ENCODE results near the gene GJA3.

The GJA3 gene

DNA sequence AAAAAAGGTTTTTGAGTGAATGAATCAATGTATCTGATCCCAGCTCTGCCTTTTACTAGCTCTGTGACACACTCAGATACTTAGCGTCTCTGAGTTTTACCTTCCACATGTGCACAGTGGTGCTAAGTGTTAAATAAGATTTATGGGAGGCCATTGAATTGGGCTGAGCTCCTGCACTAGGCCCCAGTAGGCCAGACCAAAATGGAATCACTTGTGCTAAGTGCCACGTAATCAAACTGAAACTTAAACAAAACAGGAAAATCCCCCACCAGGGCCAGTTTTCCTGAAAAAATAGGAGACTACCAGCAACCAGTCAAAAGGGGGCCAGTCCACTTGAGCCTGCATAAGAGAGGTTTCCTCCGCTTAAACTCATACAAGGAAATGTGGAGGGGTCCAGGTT lies 40.9 kb downstream of the GJA3 start:
- peak overlapping the region; percentile 77; the same call in 1 of the 2 replicates for H3K4me3 ChIP-seq (ENCODE audit: low read length)
- TF ChIP-seq ZNF274 (IDR thresholded peaks at IDR 0.05; ENCODE audit: low read depth, low read length): no peak

DNA sequence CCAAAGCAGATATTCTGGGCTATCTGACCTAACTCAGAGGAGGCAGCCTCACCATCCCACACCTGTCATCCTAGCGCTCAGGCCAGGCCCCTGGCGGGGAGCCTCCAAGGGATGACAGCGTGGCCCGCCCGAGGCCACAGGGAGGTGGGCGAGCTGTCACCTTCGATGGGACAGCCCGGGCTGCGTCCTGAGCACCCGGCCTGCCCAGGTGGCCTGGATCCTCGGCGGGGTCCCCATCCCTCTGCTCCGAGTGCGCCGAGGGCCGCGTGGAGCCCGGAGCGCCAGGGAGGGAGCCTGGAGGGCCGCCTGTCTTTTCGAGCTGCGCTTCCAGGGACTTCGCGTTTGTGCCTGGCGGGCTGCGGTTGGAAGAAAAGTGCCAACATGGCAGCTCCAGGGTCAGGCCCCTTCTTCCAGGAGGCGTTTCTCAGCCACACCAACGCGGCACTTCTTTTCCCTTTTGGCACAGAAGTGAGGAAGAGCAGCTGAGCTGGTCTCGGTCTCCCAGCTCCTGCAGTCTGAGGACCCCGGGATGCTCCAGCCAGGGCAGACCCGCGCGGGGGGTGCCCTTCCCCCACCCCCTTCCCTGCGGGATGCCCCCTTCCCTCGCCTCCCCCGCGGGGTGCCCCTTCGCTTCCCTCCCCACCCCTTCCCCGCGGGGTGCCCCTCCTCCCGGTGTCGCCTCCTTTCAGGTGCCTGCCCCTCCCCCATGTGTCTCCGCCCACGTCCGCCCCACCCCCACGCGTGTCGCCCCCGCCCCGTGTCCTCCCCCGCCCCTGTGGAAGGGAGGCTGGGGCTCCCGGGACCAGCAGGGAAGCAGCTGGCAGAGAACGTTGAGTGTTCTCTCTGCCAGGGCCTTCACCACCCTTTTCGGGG lies 42.3 kb downstream of the GJA3 start:
- no peak for TF ChIP-seq ZNF274 (IDR thresholded peaks at IDR 0.05; ENCODE audit: low read depth, low read length)

DNA sequence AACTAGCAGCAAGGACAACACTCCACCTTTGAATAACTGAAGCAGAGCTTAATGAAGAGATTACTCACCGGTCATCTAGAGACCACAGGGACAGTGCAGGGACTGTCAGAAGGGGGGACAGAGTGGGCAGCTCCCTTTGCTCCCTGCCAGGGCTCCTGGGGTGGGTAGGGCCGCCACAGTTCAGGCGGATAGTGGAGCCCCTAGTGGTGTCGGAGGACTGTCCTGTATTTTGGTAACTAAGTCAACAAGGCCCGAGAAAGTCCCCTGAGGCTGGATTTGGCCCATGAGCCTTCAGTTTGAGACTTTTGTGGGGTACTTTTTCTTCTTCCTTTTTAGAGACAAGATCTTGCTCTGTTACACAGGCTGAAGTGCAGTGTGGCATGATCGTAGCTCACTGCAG lies 44.6 kb downstream of the GJA3 start:
- no peak for TF ChIP-seq ZNF274 (IDR thresholded peaks at IDR 0.05; ENCODE audit: low read depth, low read length)
- H3K4me3 ChIP-seq (ENCODE audit: low read length): no peak overlapping the region

More for the DNA sequence above, 42.3 kb downstream of the GJA3 start:
- H3K4me3 ChIP-seq (ENCODE audit: low read length): peak overlapping the region; percentile 56; the same call in 1 of the 2 replicates

DNA sequence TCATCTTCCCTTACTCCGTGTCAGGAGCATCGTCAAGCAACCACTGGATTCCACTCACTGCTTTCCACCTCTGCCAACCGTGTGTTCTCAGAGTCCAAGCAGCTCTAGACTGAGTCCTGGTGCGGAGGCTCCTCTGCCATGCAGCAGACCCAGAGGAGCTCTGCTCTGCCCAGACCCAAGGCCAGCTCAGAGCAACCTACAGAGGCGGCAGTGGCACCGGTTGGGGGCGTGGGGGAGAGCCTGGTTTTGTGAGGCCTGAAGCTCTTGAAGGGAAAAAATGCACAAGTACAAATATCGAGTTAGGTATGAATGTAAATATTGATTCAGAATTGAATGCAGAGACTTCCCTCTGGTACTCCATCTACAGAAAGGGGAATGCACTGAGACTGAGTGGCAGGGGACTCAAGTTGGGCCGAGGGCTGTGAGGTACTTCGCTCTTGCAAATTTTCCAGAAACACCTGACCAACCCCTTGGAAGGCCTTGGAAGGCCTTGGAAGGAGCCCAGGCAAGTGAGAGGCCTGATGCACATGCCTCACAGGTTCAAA lies 46.7 kb downstream of the GJA3 start:
- no peak overlapping the region for H3K4me3 ChIP-seq (ENCODE audit: low read length)
- no peak for TF ChIP-seq ZNF274 (IDR thresholded peaks at IDR 0.05; ENCODE audit: low read depth, low read length)

DNA sequence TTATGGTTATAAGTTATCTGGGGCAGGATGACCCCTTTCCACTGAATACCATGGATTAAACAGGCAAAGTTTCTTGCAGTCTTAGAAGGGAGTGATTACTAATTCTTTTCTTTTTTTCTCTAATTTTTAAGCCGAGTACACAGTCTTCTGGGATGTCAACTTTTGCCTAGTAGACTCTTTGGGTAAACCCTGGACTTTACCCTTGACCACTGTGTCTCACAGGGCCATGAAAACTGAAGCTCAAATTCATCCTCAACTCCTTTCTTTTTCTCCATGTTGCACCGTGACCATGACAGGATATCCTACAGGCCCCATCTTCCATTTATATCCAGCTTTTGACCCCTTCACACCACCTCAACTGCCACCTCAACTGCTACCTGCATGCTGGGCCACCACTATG lies 51.8 kb downstream of the GJA3 start:
- no peak for TF ChIP-seq ZNF274 (IDR thresholded peaks at IDR 0.05; ENCODE audit: low read depth, low read length)
- no peak overlapping the region for H3K4me3 ChIP-seq (ENCODE audit: low read length)

DNA sequence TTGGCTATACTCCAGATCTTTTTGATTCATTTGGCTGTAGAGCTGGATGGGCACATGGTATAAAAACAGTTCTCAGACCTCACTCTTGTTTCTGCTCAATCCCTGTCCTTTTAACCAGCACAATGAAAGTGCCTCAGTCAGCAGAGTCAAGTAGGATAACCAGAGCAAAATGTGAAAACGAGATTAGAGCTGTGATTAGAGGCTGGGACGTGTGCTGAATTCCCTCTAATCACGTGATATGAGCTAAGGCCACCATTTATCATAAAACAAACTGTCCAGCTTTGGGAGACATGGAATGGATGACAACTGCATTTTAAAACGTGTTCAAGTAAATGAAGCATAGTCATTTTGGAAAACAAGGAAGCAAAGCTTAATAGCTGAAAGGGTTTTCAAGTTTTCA lies 54.1 kb downstream of the GJA3 start:
- TF ChIP-seq ZNF274 (IDR thresholded peaks at IDR 0.05; ENCODE audit: low read depth, low read length): no peak
- H3K4me3 ChIP-seq (ENCODE audit: low read length): no peak overlapping the region

DNA sequence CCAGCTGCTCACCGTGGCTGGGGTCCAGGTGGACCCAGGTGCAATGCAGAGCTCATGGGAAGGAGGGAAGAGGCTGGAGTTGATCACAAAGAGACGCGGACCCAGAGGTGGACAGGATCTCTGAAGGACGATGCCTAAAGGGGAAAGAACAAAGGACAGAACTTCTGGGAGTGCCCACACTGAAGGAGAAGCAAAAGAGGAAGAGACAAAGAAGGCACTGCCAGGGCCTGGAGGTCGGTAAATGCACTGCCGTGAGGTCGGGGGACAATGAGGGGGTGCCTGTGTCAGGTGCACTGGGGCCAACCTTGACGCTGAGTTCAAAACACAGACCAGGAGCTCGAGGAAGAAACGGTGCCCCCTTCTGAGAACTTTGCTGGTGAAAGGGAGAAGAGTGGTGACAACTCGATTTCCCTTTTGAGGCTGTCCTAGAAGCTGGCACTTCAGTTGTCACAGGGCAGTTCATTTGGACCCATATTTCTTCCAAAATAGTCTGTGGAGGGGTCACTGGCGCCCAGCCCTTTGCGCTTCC lies 55.6 kb downstream of the GJA3 start:
- no peak for TF ChIP-seq ZNF274 (IDR thresholded peaks at IDR 0.05; ENCODE audit: low read depth, low read length)

DNA sequence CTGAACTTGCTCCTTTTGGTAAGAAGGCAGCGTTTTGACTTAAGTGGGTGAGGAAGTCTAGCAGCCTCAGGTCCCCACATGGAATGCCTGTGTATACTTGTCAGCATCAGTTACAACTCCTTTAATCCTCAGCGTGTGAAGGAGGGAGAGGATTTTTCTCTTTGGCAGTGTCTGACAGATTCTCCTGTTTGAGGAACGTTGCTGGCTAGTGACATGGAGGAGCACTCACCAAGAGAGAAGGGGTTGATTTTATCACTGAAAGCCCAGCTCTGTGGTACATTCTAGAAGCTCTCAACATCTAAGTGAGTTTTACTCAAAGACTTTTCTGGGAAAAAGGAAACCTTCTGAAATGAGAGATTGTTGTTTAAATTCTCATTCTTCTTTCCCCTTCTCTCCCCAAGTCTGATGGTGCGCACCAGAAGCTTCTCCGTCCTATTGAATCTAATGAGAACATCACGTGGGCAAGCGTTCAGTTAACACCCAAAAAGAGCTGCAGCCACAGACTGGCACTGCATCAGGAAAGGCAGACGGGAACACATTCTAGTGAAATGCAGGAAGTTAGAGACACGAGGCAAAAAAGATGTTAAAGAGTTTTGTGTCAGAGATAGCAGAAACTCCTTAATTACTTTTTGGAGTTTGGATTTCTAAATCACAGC lies 58.2 kb downstream of the GJA3 start:
- no peak for TF ChIP-seq ZNF274 (IDR thresholded peaks at IDR 0.05; ENCODE audit: low read depth, low read length)
- H3K4me3 ChIP-seq (ENCODE audit: low read length): no peak overlapping the region

More for the DNA sequence above, 55.6 kb downstream of the GJA3 start:
- no peak overlapping the region for H3K4me3 ChIP-seq (ENCODE audit: low read length)

DNA sequence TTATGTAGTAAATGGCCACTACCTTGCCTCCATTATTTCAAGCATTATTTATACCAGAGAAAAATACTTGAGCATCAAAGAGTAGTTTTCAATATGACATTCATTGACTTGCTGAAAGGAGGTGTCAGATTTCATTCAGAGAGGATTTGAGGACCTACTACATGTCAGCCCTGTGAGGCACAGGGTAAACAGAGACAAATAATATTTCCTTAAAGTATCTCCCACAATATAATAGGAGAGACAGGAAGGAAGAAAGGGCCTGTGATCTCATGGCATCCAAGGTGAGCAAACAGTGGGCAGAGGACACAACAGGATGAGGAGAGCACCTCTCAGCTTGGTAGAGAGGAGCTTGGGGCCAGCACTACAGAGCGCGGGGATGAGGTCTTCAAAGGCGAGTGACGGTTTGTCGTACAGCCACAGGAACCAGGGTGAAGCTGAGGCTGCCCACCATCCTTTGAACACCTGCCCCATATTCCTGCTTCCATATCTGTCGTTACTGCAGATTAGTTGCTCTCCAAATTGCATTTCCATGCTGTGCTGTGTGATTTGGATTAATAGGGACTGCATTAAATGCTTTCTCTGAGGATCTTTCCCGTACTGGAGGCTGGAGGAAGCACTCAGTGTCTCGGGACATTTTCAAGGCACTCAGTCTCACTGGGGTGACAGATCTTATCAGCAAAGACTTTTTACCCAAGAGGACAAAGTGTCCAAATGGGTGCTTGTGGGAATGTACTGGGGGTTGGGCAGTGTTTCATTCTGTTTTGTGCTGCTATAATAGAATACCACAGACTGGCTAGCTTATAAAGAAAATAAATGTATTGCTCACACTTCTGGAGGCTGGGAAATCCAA lies 59.2 kb downstream of the GJA3 start:
- TF ChIP-seq ZNF274 (IDR thresholded peaks at IDR 0.05; ENCODE audit: low read depth, low read length): no peak
- no peak overlapping the region for H3K4me3 ChIP-seq (ENCODE audit: low read length)

DNA sequence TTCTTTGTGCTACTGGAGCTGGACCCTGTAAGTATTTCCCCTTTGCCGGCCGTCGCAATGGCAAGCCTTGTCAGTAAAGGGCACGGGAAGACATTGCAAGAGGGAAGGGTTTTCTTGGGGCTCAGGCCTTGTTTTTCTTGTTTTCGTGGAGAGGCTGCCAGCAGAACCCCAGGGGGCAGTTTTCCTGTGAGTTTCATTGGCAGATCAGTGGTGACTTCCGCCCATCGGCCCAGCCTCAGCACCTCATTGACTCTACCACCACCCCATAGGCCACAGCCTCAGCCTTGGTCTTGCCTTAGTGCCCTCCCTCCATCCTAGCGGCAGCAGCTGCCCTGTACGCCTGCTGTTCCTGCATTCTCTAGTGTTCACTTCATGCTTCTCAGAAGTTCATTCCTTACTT lies 61.5 kb downstream of the GJA3 start:
- no peak for TF ChIP-seq ZNF274 (IDR thresholded peaks at IDR 0.05; ENCODE audit: low read depth, low read length)
- no peak overlapping the region for H3K4me3 ChIP-seq (ENCODE audit: low read length)

DNA sequence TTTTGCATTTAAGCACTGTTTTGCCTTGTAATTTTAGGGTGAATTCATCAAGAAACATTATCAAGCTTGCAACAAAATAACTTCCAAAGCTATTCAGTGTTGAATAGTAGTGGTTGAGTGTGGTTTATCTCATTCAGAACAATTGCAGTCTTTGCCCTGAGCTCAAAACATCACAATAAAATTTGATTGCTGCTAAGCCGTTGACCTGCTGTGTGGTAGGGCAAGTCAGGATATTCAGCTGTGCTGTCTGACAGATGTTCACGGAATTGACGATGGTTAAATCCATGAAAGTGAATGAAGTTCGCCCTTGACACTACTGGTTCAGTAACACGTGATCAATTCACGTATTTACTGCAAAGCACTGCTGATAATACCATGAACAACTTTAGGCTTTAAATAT lies 66.9 kb downstream of the GJA3 start:
- H3K4me3 ChIP-seq (ENCODE audit: low read length): no peak overlapping the region
- TF ChIP-seq ZNF274 (IDR thresholded peaks at IDR 0.05; ENCODE audit: low read depth, low read length): no peak

DNA sequence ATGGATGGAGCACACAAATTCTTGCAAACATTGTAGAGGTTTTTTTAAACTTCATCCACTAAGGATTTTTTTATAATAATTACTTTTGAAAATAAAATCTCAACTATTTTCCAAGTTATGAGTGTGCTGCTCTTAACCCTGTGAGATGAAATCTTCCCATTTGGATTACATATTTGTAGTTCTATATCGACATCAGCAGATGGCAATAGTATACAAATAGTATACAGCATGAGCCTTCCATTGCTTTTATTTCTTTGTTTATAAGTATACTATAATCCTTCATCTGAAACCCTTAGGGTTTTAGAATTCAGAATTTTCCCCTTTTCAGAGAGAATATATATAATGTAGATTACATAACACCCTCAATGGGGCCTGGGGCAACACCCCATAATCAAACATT lies 70.5 kb downstream of the GJA3 start:
- no peak overlapping the region for H3K4me3 ChIP-seq (ENCODE audit: low read length)
- TF ChIP-seq ZNF274 (IDR thresholded peaks at IDR 0.05; ENCODE audit: low read depth, low read length): no peak

Data from GM08714 (cell line).